Lower lobe of right lung (tissue), 2 donors: ENCODE results near the gene ZYG11A. TPM values are rescaled to one million over a fixed set of nuclear protein-coding genes. Genes with fewer than 3 reads are reported as not detected.

Experiments used
- ATAC-seq, 2 donors: fragments of 200-7000 bp; cut with Tn5 transposase; one replicate each; pipeline ENCODE4 v1.9.1; 2020 to 2022; ENCODE audit warnings: mild to moderate bottlenecking in 2 of 2, moderate library complexity in 2 of 2
- DNase-seq: peaks from one replicate; pipeline ENCODE4 v3.0.0-alpha.2; 2020
- H3K27ac ChIP-seq: fragments of 200-600 bp; one replicate; pipeline ENCODE4 v1.8.0; 2022
- H3K27me3 ChIP-seq: fragments of 200-600 bp; one replicate; pipeline ENCODE4 v1.8.0; 2022; ENCODE audit warnings: low read depth
- H3K36me3 ChIP-seq: fragments of 200-600 bp; one replicate; pipeline ENCODE4 v1.8.0; 2022; ENCODE audit warnings: mild to moderate bottlenecking
- H3K4me1 ChIP-seq: fragments of 200-600 bp; one replicate; pipeline ENCODE4 v1.8.0; 2022
- H3K4me3 ChIP-seq: fragments of 200-600 bp; one replicate; pipeline ENCODE4 v1.8.0; 2022; ENCODE audit warnings: mild to moderate bottlenecking
- H3K9me3 ChIP-seq: fragments of 200-600 bp; one replicate; pipeline ENCODE4 v1.8.0; 2022
- CTCF ChIP-seq: fragments of 200-600 bp; IDR thresholded peaks from one replicate; pipeline ENCODE4 v1.8.0; 2022; ENCODE audit warnings: antibody characterized with exemption, mild to moderate bottlenecking
- intact Hi-C: fragments of 100-400 bp; cut with DNase I; formaldehyde crosslinking; loops from one replicate; pipeline ENCODE4 v1.11.0; 2022
- total RNA-seq: library from RNA; stranded (reverse); fragmentation: NEBNext Ultra II Directional; extraction: Animal tissue kit (Norgen Biotek cat#: 25700); gene quantifications from one replicate; pipeline ENCODE4 v1.2.1, GENCODE V29; 2021
- donor health status: DM: no; HTN: yes; CAD: no; lungs with severe emphysema.

ZYG11A gene
- total RNA-seq, 1 donor from 2014 or later: not detected

GRCh38 chr1:52911541-52911940 lies 69.0 kb downstream of the ZYG11A start:
- Histone ChIP-seq H3K36me3 (peaks cover 19% of the 10 kb centered on the region), H3K4me3 (no peak overlapping the region), H3K27ac (no peak overlapping the region), H3K27me3 (no peaks in the 10 kb centered on the region), H3K4me1 (no peaks in the 10 kb centered on the region), H3K9me3 (no peaks in the 10 kb centered on the region)
- DNase-seq: no peak
- no peak for TF ChIP-seq CTCF
- no peak for ATAC-seq
- intact Hi-C loops: no loop called here

GRCh38 chr1:52913014-52913413 lies 70.5 kb downstream of the ZYG11A start:
- Histone ChIP-seq H3K4me1 (no peaks in the 10 kb centered on the region), H3K27me3 (no peaks in the 10 kb centered on the region), H3K36me3 (peaks cover 16% of the 10 kb centered on the region), H3K9me3 (no peaks in the 10 kb centered on the region), H3K4me3 (no peak overlapping the region), H3K27ac (no peak overlapping the region)
- TF ChIP-seq CTCF: no peak
- DNase-seq: no peak
- intact Hi-C loops: no loop called here
- ATAC-seq: no peak

- no peak for TF ChIP-seq CTCF
- intact Hi-C loops: no loop called here
- H3K4me3 ChIP-seq: no peak overlapping the region
- no peaks in the 10 kb centered on the region for H3K9me3 ChIP-seq
- no peaks in the 10 kb centered on the region for H3K4me1 ChIP-seq
- DNase-seq: no peak
- no peak overlapping the region for H3K27ac ChIP-seq
- peaks cover 16% of the 10 kb centered on the region for H3K36me3 ChIP-seq
- ATAC-seq: no peak
- no peaks in the 10 kb centered on the region for H3K27me3 ChIP-seq
These were observed 71.0 kb downstream of the ZYG11A start for GRCh38 chr1:52913537-52913936.

GRCh38 chr1:52914463-52914862 lies 71.9 kb downstream of the ZYG11A start:
- no peaks in the 10 kb centered on the region for H3K4me1 ChIP-seq
- no peak overlapping the region for H3K27ac ChIP-seq
- no peak for TF ChIP-seq CTCF
- H3K9me3 ChIP-seq: no peaks in the 10 kb centered on the region
- peaks cover 16% of the 10 kb centered on the region for H3K36me3 ChIP-seq
- no peak for DNase-seq
- H3K4me3 ChIP-seq: no peak overlapping the region
- no peak for ATAC-seq
- intact Hi-C loops: no loop called here
- no peaks in the 10 kb centered on the region for H3K27me3 ChIP-seq

GRCh38 chr1:52915211-52915854 lies 72.8 kb downstream of the ZYG11A start:
- Histone ChIP-seq H3K27me3 (no peaks in the 10 kb centered on the region), H3K27ac (no peak overlapping the region), H3K4me1 (peaks cover 5% of the 10 kb centered on the region), H3K4me3 (no peak overlapping the region), H3K36me3 (peaks cover 16% of the 10 kb centered on the region), H3K9me3 (no peaks in the 10 kb centered on the region)
- no peak for DNase-seq
- no peak for TF ChIP-seq CTCF
- no peak for ATAC-seq
- intact Hi-C loops: no loop called here

GRCh38 chr1:52915855-52916220 lies 73.3 kb downstream of the ZYG11A start:
- Histone ChIP-seq H3K27me3 (no peaks in the 10 kb centered on the region), H3K27ac (no peak overlapping the region), H3K4me1 (peaks cover 10% of the 10 kb centered on the region)

More at GRCh38 chr1:52915855-52916220, 73.3 kb downstream of the ZYG11A start:
- no peak for DNase-seq
- Histone ChIP-seq H3K4me3 (no peak overlapping the region), H3K36me3 (peaks cover 16% of the 10 kb centered on the region), H3K9me3 (no peaks in the 10 kb centered on the region)
- no peak for ATAC-seq
- TF ChIP-seq CTCF: no peak
- intact Hi-C loops: no loop called here
